Panc1 (cell line): ENCODE measurements around the gene SMIM5. TPM values are rescaled to one million over a fixed set of nuclear protein-coding genes. Genes with fewer than 3 reads are reported as not detected.

ENCODE experiments used
- ATAC-seq: fragments of 200-7000 bp; cut with Tn5 transposase; 2 replicates; pipeline ENCODE4 v1.9.1; 2020; ENCODE audit warnings: mild to moderate bottlenecking, moderate library complexity
- BruUV-seq: library from RNA; stranded (reverse); fragments of 400-500 nt; replicated peaks from 2 replicates; lab custom pipeline; 2021; lab: Mats Ljungman, UMichigan
- CTCF ChIA-PET: fragments of 300-600 bp; sonication (Branson Sonifier 250); formaldehyde crosslinking; loops from one replicate; lab custom pipeline; 2022; ENCODE audit warnings: antibody characterized with exemption; lab: Charles Lee
- POLR2A ChIA-PET: fragments of 300-600 bp; sonication (Branson Sonifier 250); formaldehyde crosslinking; loops from one replicate; lab custom pipeline; 2022; ENCODE audit warnings: antibody characterized with exemption; lab: Charles Lee
- DNase-seq: peaks from one replicate; pipeline ENCODE4 v3.0.0-alpha.2; 2010; ENCODE audit warnings: low read depth, low spot score
- H3K27ac ChIP-seq: 2 replicates; pipeline ENCODE4 v1.5.1; 2011; ENCODE audit warnings: mild to moderate bottlenecking, low read length, inconsistent platforms
- H3K27me3 ChIP-seq: fragments of 200-500 bp; sonication (Bioruptor generic); 2 replicates; pipeline ENCODE4 v1.6.0; 2014; ENCODE audit warnings: low read length, inconsistent platforms; ENCODE audit not compliant: control insufficient read depth, insufficient read depth
- H3K36me3 ChIP-seq: fragments of 200-500 bp; sonication (Bioruptor generic); 2 replicates; pipeline ENCODE4 v1.5.1; 2014; ENCODE audit warnings: inconsistent platforms, mild to moderate bottlenecking, low read length, moderate library complexity; ENCODE audit not compliant: control insufficient read depth, insufficient read depth
- H3K4me1 ChIP-seq: 2 replicates; pipeline ENCODE4 v1.5.1; 2011; ENCODE audit warnings: inconsistent platforms, mild to moderate bottlenecking, low read length, moderate library complexity; ENCODE audit not compliant: control insufficient read depth, insufficient read depth
- H3K4me3 ChIP-seq, 2 experiments: 2 replicates each; pipeline ENCODE4 v1.5.1; 2011 to 2012; ENCODE audit warnings: low read depth in 2 of 2, low read length in 2 of 2, mild to moderate bottlenecking in 2 of 2, inconsistent platforms in 1 of 2, moderate library complexity in 1 of 2
- H3K9me3 ChIP-seq: fragments of 200-500 bp; sonication (Bioruptor generic); 2 replicates; pipeline ENCODE4 v1.5.1; 2014; ENCODE audit warnings: low read depth, mild to moderate bottlenecking, inconsistent platforms, low read length, moderate library complexity; ENCODE audit not compliant: control insufficient read depth, insufficient read depth
- CTCF ChIP-seq: fragments of 450-650 bp; IDR thresholded peaks from 2 replicates; pipeline ENCODE4 v1.5.1; 2017; ENCODE audit warnings: mild to moderate bottlenecking
- POLR2AphosphoS5 ChIP-seq: IDR thresholded peaks from 2 replicates; pipeline ENCODE4 v1.6.1; 2012; ENCODE audit warnings: mild to moderate bottlenecking, low read depth, low read length, moderate library complexity
- REST ChIP-seq, 2 experiments: IDR thresholded peaks; 2 replicates each; pipeline ENCODE4 v1.6.1; 2011 to 2012; ENCODE audit warnings: low read depth in 2 of 2, control low read depth in 1 of 2, low read length in 1 of 2, mild to moderate bottlenecking in 1 of 2, moderate library complexity in 1 of 2; ENCODE audit not compliant: insufficient read depth in 1 of 2
- SIN3A ChIP-seq: IDR thresholded peaks from 2 replicates; pipeline ENCODE4 v1.6.1; 2012; ENCODE audit warnings: low read depth, mild to moderate bottlenecking, low read length, moderate library complexity, borderline replicate concordance; ENCODE audit not compliant: insufficient read depth
- TCF7L2 ChIP-seq: IDR thresholded peaks from 2 replicates; pipeline ENCODE4 v1.6.1; 2011; ENCODE audit warnings: mild to moderate bottlenecking, low read depth, low read length, inconsistent platforms
- in situ Hi-C: cut with HindIII; loops from 2 replicates; pipeline ENCODE4 v1.10.0; 2016; ENCODE audit warnings: low sequenced_read_pairs, low pct_unique_long_range_greater_than_20kb
- intact Hi-C: fragments of 100-400 bp; cut with micrococcal nuclease; formaldehyde crosslinking; loops from one replicate; pipeline ENCODE4 v1.10.0; 2022; ENCODE audit not compliant: unreplicated experiment
- total RNA-seq: library from RNA; stranded (reverse); gene quantifications from one replicate; pipeline ENCODE4 v1.2.1, GENCODE V29; 2021; ENCODE audit not compliant: unreplicated experiment

SMIM5 gene
- total RNA-seq, 1 experiment from 2014 or later: 0.10 TPM

DNA sequence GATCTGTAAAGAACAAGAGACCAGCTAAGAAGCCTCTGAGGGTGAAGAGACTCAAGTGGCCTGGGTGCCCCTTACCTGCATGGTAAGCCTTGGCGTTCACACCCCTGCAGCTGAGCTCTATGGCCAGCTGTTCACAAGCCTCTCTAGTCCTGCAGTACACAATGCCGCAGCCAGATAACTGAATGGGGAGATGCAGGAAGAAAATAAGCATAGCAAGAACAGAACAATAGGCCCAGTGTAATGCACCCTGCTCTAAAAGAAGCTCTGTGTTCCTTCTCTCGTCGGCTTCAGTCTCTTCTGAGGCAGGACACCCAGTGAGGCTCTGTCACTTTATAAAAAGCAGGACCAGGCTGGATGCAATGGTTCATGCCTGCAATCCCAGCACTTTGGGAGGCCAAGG, 28.3 kb downstream of the SMIM5 start:
- H3K4me3 ChIP-seq: no peak overlapping the region
- intact Hi-C loops: no loop called here
- no peaks in the 10 kb centered on the region for H3K27me3 ChIP-seq
- H3K4me1 ChIP-seq: peaks cover 15% of the 10 kb centered on the region
- H3K36me3 ChIP-seq: peaks cover 2% of the 10 kb centered on the region
- ChIA-PET POLR2A (interaction anchor here (0.5 kb wide), 1 partner anchor 13 kb away, joined by 17 read pairs; no protein-coding TSS in a partner anchor), CTCF (interaction anchor here (0.5 to 0.6 kb wide), 3 partner anchors 52 to 250 kb away, joined by 4 to 5 read pairs (median 4); no protein-coding TSS in a partner anchor)
- BruUV-seq: no TSS peak
- ATAC-seq: no peak
- no peak overlapping the region for H3K27ac ChIP-seq
- H3K9me3 ChIP-seq: no peaks in the 10 kb centered on the region
- TF ChIP-seq TCF7L2 (no peak), POLR2AphosphoS5 (no peak), CTCF (no peak), SIN3A (no peak), REST (IDR thresholded peaks at IDR 0.05; ENCODE audit: insufficient read depth in 1 of 2, low read depth in 2 of 2, low read length in 1 of 2) (no peak)
- in situ Hi-C loops: no loop called here
- no peak for DNase-seq

DNA sequence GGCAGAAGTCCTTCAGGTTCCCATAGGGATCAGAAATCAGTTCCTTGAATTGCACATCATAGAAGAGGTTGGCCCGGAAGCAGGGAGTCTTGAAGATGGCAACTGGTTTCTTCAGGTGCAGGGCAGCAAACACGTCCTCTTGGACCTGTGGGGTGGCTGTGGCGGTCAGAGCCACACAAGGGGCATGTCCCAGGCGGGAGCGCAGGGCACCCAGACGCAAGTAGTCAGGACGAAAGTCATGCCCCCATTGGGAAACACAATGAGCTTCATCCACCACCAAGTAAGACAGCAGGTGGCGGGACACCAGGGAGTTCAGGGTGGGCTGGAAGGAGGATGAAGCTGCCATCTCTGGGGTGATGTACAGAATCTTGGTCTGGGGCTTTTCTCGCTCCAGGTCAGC, 29.3 kb downstream of the SMIM5 start:
- in situ Hi-C loops: no loop called here
- intact Hi-C loops: no loop called here
- TF ChIP-seq SIN3A (no peak), CTCF (no peak), POLR2AphosphoS5 (no peak), REST (IDR thresholded peaks at IDR 0.05; ENCODE audit: insufficient read depth in 1 of 2, low read depth in 2 of 2, low read length in 1 of 2) (no peak), TCF7L2 (no peak)
- ChIA-PET POLR2A (interaction anchor here (0.6 kb wide), 1 partner anchor 10 kb away, joined by 3 read pairs; no protein-coding TSS in a partner anchor), CTCF (interaction anchor here (0.6 to 1.1 kb wide), 2 partner anchors 28 to 85 kb away, joined by 3 to 5 read pairs; no protein-coding TSS in a partner anchor)
- DNase-seq: no peak
- BruUV-seq: no TSS peak
- Histone ChIP-seq H3K9me3 (no peaks in the 10 kb centered on the region), H3K27ac (no peak overlapping the region), H3K36me3 (peaks cover 5% of the 10 kb centered on the region), H3K27me3 (no peaks in the 10 kb centered on the region), H3K4me3 (no peak overlapping the region), H3K4me1 (peaks cover 15% of the 10 kb centered on the region)
- no peak for ATAC-seq
